GM23338 (cell line): ENCODE data around the gene FLVCR1. TPM values are rescaled to one million over a fixed set of nuclear protein-coding genes. Genes with fewer than 3 reads are reported as not detected.
A peak's percentile ranks its signal among the peaks of the same experiment; 100 is the strongest.

ENCODE experiments used
- ATAC-seq: fragments of 200-7000 bp; cut with Tn5 transposase; 3 replicates; pipeline ENCODE4 v1.9.1; 2020
- DNase-seq: peaks from one replicate; pipeline ENCODE4 v3.0.0-alpha.2; 2015; ENCODE audit warnings: low spot score
- H2AFZ ChIP-seq: fragments of 200-600 bp; sonication (generic); 2 replicates; pipeline ENCODE4 v1.8.0; 2016; ENCODE audit warnings: antibody characterized with exemption, mild to moderate bottlenecking, moderate library complexity
- H3F3A ChIP-seq: fragments of 200-600 bp; sonication (generic); replicated peaks from 2 replicates; pipeline ENCODE4 v1.8.0; 2017; ENCODE audit warnings: antibody characterized with exemption, mixed run types, low read depth
- H3K27ac ChIP-seq: fragments of 200-600 bp; sonication (generic); 2 replicates; pipeline ENCODE4 v1.6.1; 2016; ENCODE audit warnings: low read depth
- H3K27me3 ChIP-seq: fragments of 200-600 bp; sonication (generic); 2 replicates; pipeline ENCODE4 v1.8.0; 2016; ENCODE audit warnings: mild to moderate bottlenecking, mixed run types, moderate library complexity; ENCODE audit not compliant: insufficient read depth
- H3K36me3 ChIP-seq: fragments of 200-600 bp; sonication (generic); 2 replicates; pipeline ENCODE4 v1.8.0; 2016; ENCODE audit warnings: mild to moderate bottlenecking; ENCODE audit not compliant: insufficient read depth
- H3K4me1 ChIP-seq: fragments of 200-600 bp; sonication (generic); 2 replicates; pipeline ENCODE4 v1.8.0; 2016; ENCODE audit warnings: mild to moderate bottlenecking, moderate library complexity; ENCODE audit not compliant: insufficient read depth
- H3K4me2 ChIP-seq: fragments of 200-600 bp; sonication (generic); 2 replicates; pipeline ENCODE4 v1.7.1; 2017; ENCODE audit warnings: mixed run types
- H3K4me3 ChIP-seq: fragments of 200-600 bp; sonication (generic); 2 replicates; pipeline ENCODE4 v1.6.1; 2016; ENCODE audit warnings: mixed run types
- H3K79me2 ChIP-seq: fragments of 200-600 bp; sonication (generic); replicated peaks from 2 replicates; pipeline ENCODE4 v1.8.0; 2017; ENCODE audit warnings: mild to moderate bottlenecking; ENCODE audit not compliant: insufficient read depth
- H3K9me2 ChIP-seq: fragments of 200-600 bp; sonication (generic); 2 replicates; pipeline ENCODE4 v1.8.0; 2017; ENCODE audit not compliant: insufficient read depth
- H4K20me1 ChIP-seq: fragments of 200-600 bp; sonication (generic); replicated peaks from 2 replicates; pipeline ENCODE4 v1.8.0; 2017; ENCODE audit warnings: mild to moderate bottlenecking; ENCODE audit not compliant: insufficient read depth
- H3K27ac Mint-ChIP-seq: 2 replicates; pipeline ENCODE4 v1.8.0; 2020; ENCODE audit warnings: inconsistent platforms, mild to moderate bottlenecking, moderate library complexity, mixed read lengths
- H3K27me3 Mint-ChIP-seq: 3 replicates; pipeline ENCODE4 v1.8.0; 2022; ENCODE audit warnings: low read depth, mild to moderate bottlenecking, moderate library complexity, mixed read lengths, inconsistent platforms; ENCODE audit not compliant: insufficient read depth, poor library complexity
- H3K36me3 Mint-ChIP-seq: 3 replicates; pipeline ENCODE4 v1.8.0; 2021; ENCODE audit warnings: low read depth, mild to moderate bottlenecking, inconsistent platforms, moderate library complexity, mixed read lengths
- H3K4me1 Mint-ChIP-seq: 3 replicates; pipeline ENCODE4 v1.8.0; 2020; ENCODE audit warnings: mild to moderate bottlenecking, inconsistent platforms, mixed read lengths
- H3K4me3 Mint-ChIP-seq: 3 replicates; pipeline ENCODE4 v1.8.0; 2021; ENCODE audit warnings: moderate library complexity, mild to moderate bottlenecking, inconsistent platforms, mixed read lengths
- H3K9me3 Mint-ChIP-seq: 3 replicates; pipeline ENCODE4 v1.8.0; 2020; ENCODE audit warnings: moderate library complexity, mild to moderate bottlenecking, inconsistent platforms, mixed read lengths
- CTCF ChIP-seq, 2 experiments: fragments of 200-600 bp in 1 of 2; sonication (generic) in 1 of 2; conservative IDR thresholded peaks; 2 replicates each; pipeline versions ENCODE4 v1.5.1 to v1.6.1; 2016 to 2017; ENCODE audit warnings: antibody characterized with exemption in 2 of 2, low read depth in 2 of 2, mild to moderate bottlenecking in 2 of 2, moderate library complexity in 1 of 2
- EZH2 ChIP-seq: fragments of 200-600 bp; sonication (generic); IDR thresholded peaks from one replicate; pipeline ENCODE4 v1.8.0; 2017; ENCODE audit warnings: antibody characterized with exemption, mild to moderate bottlenecking, low read depth; ENCODE audit not compliant: unreplicated experiment
- JUNB ChIP-seq: IDR thresholded peaks from one replicate; pipeline ENCODE4 v1.6.1; 2016; ENCODE audit warnings: antibody characterized with exemption; ENCODE audit not compliant: unreplicated experiment
- NANOG ChIP-seq: IDR thresholded peaks from 2 replicates; pipeline ENCODE4 v1.6.1; 2016; ENCODE audit warnings: antibody characterized with exemption, borderline replicate concordance
- POLR2AphosphoS5 ChIP-seq: IDR thresholded peaks from 2 replicates; pipeline ENCODE4 v1.6.1; 2016; ENCODE audit warnings: antibody characterized with exemption, low read depth
- REST ChIP-seq: IDR thresholded peaks from one replicate; pipeline ENCODE4 v1.6.1; 2018; ENCODE audit warnings: antibody characterized with exemption; ENCODE audit not compliant: unreplicated experiment
- STAT1 ChIP-seq: IDR thresholded peaks from one replicate; pipeline ENCODE4 v1.6.1; 2016; ENCODE audit warnings: antibody characterized with exemption; ENCODE audit not compliant: unreplicated experiment
- ZNF114 ChIP-seq: fragments of 250-450 bp; sonication (Bioruptor Pico); IDR thresholded peaks from 2 replicates; pipeline ENCODE4 v1.5.0; 2020; ENCODE audit warnings: mild to moderate bottlenecking, moderate library complexity
- ZNF331 ChIP-seq: fragments of 250-450 bp; sonication (Bioruptor Pico); IDR thresholded peaks from 2 replicates; pipeline ENCODE4 v1.5.0; 2020; ENCODE audit warnings: low read depth, mild to moderate bottlenecking, moderate library complexity
- polyA plus RNA-seq: library from polyadenylated mRNA; unstranded; fragments of >200 nt; fragmentation: Nextera tagmentation; extraction: Ambion mirVana; gene quantifications from 2 replicates; pipeline ENCODE4 v1.2.1, GENCODE V29; 2016
- total RNA-seq: library from RNA; depleted of rRNA; stranded (reverse); fragments of >200 nt; shearing (Covaris generic); gene quantifications from 2 replicates; pipeline ENCODE4 v1.2.3, GENCODE V29; 2014
- TF ChIP-seq, protein P1 (sequence below): fragments of 250-450 bp; sonication (Bioruptor Pico); IDR thresholded peaks from 2 replicates; pipeline ENCODE4 v1.5.0; 2020; ENCODE audit warnings: mild to moderate bottlenecking, moderate library complexity

Gene FLVCR1
- total and polyA plus RNA-seq, 2 experiments from 2014 or later = 60.5 to 93.5 TPM

DNA sequence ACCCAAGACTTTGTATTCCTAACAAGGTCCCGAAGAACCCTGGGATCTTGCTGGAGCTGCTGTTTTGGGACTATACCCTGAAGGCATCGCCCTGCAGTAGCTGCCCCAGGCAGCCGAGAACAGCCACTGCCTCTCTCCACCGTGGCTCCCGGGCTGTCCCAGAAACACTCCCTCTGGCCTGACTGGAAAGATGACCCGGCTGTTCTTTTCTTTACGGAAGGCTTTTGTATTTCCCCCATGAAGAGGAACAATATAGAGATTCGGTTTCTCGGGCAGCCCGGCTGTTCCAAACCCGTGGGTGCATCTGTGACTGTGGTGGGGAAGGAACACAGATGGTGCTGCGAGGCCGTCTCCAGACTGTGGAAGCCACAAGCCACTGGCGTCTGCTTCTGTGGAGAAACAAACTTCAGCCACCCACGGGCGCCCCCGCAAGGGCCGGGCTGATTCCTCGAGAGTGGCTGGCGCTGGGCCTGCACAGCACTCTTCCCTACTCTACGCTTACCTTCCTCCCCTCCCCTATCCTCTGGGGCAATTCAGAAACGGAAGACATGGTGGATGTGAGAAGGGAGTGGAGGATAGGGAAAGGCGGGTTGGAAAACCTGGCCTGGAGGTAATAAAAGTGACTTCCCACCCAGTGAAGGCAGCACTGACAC is 58.5 kb downstream of the FLVCR1 start (continued):
- no peak for TF ChIP-seq NANOG
- TF ChIP-seq REST = no peak
- no peak for TF ChIP-seq JUNB
- TF ChIP-seq POLR2AphosphoS5 = peak; percentile 65; the same call in 1 of the 2 replicates
- TF ChIP-seq CTCF (conservative IDR thresholded peaks at IDR 0.05; ENCODE audit: low read depth in 2 of 2) = 0 out of 4 replicates have a peak, but pooled peaks of 1 of the 2 experiments have one; percentile 9
- TF ChIP-seq ZNF331 (CRISPR knock-in tag) = no peak
- no peak for TF ChIP-seq STAT1

DNA sequence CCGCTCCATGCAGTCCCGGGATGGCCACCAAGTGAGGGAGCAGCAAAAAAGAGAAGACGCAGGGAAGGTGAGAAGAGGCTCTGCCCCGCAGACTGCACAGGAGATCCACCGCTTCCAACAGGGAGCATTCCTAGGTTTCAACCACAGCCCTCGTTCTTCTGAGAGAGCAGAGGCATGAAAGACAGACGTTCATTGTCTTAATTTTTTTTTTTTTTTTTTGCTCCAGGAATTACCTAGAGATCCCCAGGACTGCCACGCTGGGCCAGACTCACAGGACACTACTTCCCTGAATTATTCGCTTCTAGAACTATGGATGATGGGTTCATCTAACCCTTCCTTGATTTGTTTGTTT is 59.0 kb downstream of the FLVCR1 start:
- no peak overlapping the region for H2AFZ ChIP-seq

More for the DNA sequence above, 59.0 kb downstream of the FLVCR1 start:
- Mint-ChIP-seq H3K36me3 (peaks cover 17% of the 10 kb centered on the region), H3K27ac (peak overlapping the region; percentile 97), H3K27me3 (peaks cover 30% of the 10 kb centered on the region), H3K9me3 (peaks cover 3% of the 10 kb centered on the region; the same call in 1 of the 3 replicates), H3K4me3 (peak overlapping the region; percentile 55), H3K4me1 (peaks cover 50% of the 10 kb centered on the region)
- ATAC-seq (no peak), DNase-seq (no peak)
- peak overlapping the region; percentile 67; the same call in 1 of the 2 replicates for H3K4me2 ChIP-seq
- H4K20me1 ChIP-seq = no peaks in the 10 kb centered on the region
- 0 out of 2 replicates have a peak overlapping the region, but pooled peaks have one; percentile 10 for H3K4me3 ChIP-seq
- TF ChIP-seq JUNB = no peak
- TF ChIP-seq, protein P1, sequence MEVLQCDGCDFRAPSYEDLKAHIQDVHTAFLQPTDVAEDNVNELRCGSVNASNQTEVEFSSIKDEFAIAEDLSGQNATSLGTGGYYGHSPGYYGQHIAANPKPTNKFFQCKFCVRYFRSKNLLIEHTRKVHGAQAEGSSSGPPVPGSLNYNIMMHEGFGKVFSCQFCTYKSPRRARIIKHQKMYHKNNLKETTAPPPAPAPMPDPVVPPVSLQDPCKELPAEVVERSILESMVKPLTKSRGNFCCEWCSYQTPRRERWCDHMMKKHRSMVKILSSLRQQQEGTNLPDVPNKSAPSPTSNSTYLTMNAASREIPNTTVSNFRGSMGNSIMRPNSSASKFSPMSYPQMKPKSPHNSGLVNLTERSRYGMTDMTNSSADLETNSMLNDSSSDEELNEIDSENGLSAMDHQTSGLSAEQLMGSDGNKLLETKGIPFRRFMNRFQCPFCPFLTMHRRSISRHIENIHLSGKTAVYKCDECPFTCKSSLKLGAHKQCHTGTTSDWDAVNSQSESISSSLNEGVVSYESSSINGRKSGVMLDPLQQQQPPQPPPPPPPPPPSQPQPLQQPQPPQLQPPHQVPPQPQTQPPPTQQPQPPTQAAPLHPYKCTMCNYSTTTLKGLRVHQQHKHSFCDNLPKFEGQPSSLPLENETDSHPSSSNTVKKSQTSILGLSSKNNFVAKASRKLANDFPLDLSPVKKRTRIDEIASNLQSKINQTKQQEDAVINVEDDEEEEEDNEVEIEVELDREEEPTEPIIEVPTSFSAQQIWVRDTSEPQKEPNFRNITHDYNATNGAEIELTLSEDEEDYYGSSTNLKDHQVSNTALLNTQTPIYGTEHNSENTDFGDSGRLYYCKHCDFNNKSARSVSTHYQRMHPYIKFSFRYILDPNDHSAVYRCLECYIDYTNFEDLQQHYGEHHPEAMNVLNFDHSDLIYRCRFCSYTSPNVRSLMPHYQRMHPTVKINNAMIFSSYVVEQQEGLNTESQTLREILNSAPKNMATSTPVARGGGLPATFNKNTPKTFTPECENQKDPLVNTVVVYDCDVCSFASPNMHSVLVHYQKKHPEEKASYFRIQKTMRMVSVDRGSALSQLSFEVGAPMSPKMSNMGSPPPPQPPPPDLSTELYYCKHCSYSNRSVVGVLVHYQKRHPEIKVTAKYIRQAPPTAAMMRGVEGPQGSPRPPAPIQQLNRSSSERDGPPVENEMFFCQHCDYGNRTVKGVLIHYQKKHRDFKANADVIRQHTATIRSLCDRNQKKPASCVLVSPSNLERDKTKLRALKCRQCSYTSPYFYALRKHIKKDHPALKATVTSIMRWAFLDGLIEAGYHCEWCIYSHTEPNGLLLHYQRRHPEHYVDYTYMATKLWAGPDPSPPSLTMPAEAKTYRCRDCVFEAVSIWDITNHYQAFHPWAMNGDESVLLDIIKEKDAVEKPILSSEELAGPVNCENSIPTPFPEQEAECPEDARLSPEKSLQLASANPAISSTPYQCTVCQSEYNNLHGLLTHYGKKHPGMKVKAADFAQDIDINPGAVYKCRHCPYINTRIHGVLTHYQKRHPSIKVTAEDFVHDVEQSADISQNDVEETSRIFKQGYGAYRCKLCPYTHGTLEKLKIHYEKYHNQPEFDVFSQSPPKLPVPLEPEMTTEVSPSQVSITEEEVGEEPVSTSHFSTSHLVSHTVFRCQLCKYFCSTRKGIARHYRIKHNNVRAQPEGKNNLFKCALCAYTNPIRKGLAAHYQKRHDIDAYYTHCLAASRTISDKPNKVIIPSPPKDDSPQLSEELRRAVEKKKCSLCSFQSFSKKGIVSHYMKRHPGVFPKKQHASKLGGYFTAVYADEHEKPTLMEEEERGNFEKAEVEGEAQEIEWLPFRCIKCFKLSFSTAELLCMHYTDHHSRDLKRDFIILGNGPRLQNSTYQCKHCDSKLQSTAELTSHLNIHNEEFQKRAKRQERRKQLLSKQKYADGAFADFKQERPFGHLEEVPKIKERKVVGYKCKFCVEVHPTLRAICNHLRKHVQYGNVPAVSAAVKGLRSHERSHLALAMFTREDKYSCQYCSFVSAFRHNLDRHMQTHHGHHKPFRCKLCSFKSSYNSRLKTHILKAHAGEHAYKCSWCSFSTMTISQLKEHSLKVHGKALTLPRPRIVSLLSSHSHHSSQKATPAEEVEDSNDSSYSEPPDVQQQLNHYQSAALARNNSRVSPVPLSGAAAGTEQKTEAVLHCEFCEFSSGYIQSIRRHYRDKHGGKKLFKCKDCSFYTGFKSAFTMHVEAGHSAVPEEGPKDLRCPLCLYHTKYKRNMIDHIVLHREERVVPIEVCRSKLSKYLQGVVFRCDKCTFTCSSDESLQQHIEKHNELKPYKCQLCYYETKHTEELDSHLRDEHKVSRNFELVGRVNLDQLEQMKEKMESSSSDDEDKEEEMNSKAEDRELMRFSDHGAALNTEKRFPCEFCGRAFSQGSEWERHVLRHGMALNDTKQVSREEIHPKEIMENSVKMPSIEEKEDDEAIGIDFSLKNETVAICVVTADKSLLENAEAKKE (CRISPR knock-in tag) = no peak
- no peak for TF ChIP-seq ZNF114 (CRISPR knock-in tag)
- no peak for TF ChIP-seq EZH2
- no peaks in the 10 kb centered on the region for H3K27me3 ChIP-seq
- H3K27ac ChIP-seq = peak overlapping the region; percentile 99
- H3F3A ChIP-seq = peaks cover 13% of the 10 kb centered on the region
- no peaks in the 10 kb centered on the region for H3K36me3 ChIP-seq
- peaks cover 32% of the 10 kb centered on the region for H3K4me1 ChIP-seq
- H3K79me2 ChIP-seq = peaks cover 14% of the 10 kb centered on the region
- H3K9me2 ChIP-seq = peaks cover 13% of the 10 kb centered on the region
